ENCODE results near the gene NDRG4.

DNA sequence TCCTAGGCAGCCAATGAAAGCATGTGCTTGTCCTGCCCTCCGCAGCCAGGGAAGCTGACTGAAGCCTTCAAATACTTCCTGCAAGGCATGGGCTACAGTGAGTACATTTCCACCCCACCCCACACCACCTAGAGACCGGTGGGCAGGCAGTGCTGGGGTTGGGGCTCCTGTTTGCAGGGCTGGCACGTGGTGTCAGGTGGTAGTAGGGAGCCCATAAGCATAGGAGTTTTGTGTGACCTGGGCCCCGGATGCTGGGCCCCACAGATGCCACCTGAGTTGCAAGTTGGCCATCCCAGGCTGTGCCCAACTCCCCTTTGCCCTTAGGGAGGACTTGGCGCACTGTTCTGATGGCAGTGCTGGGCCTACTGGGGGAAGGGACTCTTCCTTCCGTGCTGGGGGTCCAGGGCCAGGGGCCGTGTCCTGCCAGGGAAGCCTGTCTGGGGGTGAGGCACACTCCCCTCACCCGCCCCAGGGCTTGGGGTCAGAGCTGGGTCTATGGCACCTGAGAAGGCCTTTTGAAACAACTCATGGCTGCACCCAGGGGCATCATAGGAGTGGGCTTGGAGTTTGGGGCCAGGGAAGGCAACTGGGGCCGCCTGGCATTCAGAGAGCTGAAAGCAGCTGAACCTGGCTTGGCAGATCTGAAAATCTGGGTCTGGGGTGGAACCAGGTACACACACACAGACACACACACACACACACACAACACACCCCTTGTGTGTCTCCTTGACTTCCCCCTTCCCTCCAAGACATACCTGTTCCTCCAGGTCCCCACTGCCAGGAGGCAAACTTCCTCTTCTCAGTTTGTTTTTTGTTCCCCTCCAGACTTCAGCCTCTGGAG lies 9.5 kb downstream of the NDRG4 start:
- TF ChIP-seq CTCF (IDR thresholded peaks at IDR 0.05): no peak
- no peak for TF ChIP-seq POLR2A (IDR thresholded peaks at IDR 0.05)
